ACC112 (cell line): ENCODE measurements around the gene NCCRP1.
"Not testable (repeated sequence)": the region's sequence is repeated elsewhere in the genome, so short reads cannot be mapped to it uniquely, and the experiment has no call there.

Experiments
- H2AFZ ChIP-seq: fragments of 200-600 bp; sonication (generic); one replicate; pipeline ENCODE4 v1.6.0; 2017; ENCODE audit warnings: antibody characterized with exemption, low read length; ENCODE audit not compliant: unreplicated experiment
- H3K27ac ChIP-seq: fragments of 200-600 bp; sonication (generic); 2 replicates; pipeline ENCODE4 v1.5.1; 2014; ENCODE audit warnings: low read depth, mild to moderate bottlenecking, antibody characterized with exemption, low read length, moderate library complexity
- H3K27me3 ChIP-seq: fragments of 200-600 bp; sonication (generic); 2 replicates; pipeline ENCODE4 v1.6.1; 2014; ENCODE audit warnings: mild to moderate bottlenecking, antibody characterized with exemption, low read length, moderate library complexity, mixed read lengths; ENCODE audit not compliant: insufficient read depth
- H3K36me3 ChIP-seq: fragments of 200-600 bp; sonication (generic); 2 replicates; pipeline ENCODE4 v1.6.1; 2016; ENCODE audit warnings: mild to moderate bottlenecking, antibody characterized with exemption, low read length, moderate library complexity, mixed read lengths; ENCODE audit not compliant: insufficient read depth
- H3K4me1 ChIP-seq: fragments of 200-600 bp; sonication (generic); one replicate; pipeline ENCODE4 v1.6.1; 2016; ENCODE audit warnings: low read length, mixed read lengths; ENCODE audit not compliant: insufficient read depth, unreplicated experiment, control insufficient read depth
- H3K4me3 ChIP-seq: fragments of 200-600 bp; sonication (generic); 2 replicates; pipeline ENCODE4 v1.5.1; 2014; ENCODE audit warnings: mild to moderate bottlenecking, low read depth, low read length
- H3K79me2 ChIP-seq: fragments of 200-600 bp; sonication (generic); one replicate; pipeline ENCODE4 v1.6.0; 2016; ENCODE audit warnings: low read length; ENCODE audit not compliant: control insufficient read depth, unreplicated experiment, insufficient read depth

The NCCRP1 gene

DNA sequence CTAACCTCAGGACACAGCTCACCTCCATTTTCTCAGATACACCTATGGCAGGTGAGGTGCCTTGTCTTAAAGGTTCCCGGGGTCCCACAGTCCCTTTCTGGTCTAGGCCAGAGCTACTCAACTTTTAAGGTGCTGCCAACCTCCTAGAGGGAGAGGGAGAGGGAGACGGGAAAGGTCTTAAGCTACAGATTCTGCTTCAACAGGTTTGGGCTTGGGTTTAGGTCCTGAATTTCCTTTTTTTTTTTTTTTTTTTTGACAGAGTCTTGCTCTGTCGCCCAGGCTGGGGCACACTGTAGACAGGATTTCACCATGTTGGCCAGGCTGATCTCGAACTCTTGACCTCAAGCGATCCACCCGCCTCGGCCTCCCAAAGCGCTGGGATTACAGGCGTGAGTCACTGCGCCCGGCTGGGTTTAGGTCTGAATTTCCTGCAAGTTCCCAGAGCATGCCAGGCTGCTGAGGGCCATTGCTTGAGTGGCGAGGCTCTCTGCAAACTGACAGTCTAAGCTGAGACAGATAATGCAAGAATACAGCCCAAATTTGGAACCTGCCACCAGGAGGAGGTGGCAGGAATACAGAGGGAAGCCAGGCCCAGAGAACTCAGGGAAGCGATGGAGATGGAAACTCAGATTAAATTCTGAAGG, 15.1 kb downstream of the NCCRP1 start:
- Histone ChIP-seq H3K27me3 (peaks cover 4% of the 10 kb centered on the region; the same call in 1 of the 2 replicates), H2AFZ (no peak overlapping the region), H3K36me3 (no peaks in the 10 kb centered on the region)

DNA sequence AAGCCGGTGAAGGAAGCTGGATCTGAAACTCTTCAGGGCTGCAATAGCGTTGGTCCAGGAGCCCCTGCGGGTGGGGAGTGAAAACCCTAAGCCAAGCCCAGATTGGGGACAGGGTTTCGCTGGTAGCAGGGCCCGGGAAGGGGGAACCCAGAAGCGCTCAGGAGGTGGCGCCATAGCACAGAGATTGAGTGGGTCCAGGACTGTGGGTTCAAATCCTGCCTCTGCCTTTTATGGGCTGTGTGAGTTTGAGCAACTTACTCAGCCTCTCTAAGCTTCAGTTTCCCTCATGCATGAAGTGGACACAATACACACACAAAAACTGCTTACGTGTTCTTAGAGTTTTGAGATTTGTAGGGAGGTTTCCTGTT, 15.6 kb downstream of the NCCRP1 start:
- no peak overlapping the region for H3K4me3 ChIP-seq
- H3K27ac ChIP-seq: no peak overlapping the region
- H3K4me1 ChIP-seq: no peaks in the 10 kb centered on the region
- peaks cover 7% of the 10 kb centered on the region; the same call in 1 of the 2 replicates for H3K27me3 ChIP-seq
- no peaks in the 10 kb centered on the region for H3K79me2 ChIP-seq
- H2AFZ ChIP-seq: no peak overlapping the region
- H3K36me3 ChIP-seq: no peaks in the 10 kb centered on the region

More for the DNA sequence above, 15.1 kb downstream of the NCCRP1 start:
- no peak overlapping the region for H3K4me3 ChIP-seq
- H3K27ac ChIP-seq: no peak overlapping the region
- H3K79me2 ChIP-seq: no peaks in the 10 kb centered on the region
- H3K4me1 ChIP-seq: no peaks in the 10 kb centered on the region

DNA sequence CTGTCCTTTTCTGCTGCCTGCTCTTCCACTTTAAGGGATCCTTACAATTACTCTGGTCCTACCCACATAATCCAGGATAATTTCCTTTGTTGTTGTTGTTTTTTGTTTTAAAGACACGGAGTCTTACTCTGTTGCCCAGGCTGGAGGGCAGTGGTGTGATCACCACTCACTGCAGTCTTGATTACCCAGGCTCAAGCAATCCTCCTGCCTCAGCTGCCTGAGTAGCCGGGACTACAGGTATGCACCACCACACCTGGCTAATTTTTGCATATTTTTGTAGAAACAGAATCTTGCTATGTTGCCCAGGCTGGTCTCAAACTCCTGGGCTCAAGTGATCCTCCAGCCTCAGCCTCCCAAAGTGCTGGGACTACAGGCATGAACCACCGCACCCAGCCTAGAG, 18.6 kb downstream of the NCCRP1 start:
- H2AFZ ChIP-seq, H3K79me2 ChIP-seq, H3K36me3 ChIP-seq, H3K4me1 ChIP-seq, H3K27me3 ChIP-seq, H3K27ac ChIP-seq, H3K4me3 ChIP-seq: not testable (repeated sequence)

DNA sequence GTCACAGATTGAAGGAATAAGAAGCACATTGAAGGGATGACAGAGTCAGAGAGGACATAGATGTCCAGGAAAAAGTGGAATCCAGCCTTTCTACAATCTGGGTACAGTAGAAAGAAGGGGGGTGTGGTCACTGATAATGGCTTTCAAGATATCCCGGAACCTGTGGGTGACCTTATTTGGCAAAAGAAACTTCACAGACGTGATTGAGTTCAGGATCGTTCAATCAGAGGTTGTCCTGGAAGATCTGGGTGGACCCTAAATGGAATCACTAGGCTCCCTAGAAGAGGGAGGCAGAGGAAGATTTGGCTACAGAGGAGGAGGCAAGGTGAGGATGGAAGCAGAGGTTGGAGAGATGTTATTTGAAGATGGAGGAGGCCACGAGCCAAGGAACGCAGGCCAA, 20.3 kb downstream of the NCCRP1 start:
- no peaks in the 10 kb centered on the region for H3K79me2 ChIP-seq
- no peak overlapping the region for H3K27ac ChIP-seq
- H2AFZ ChIP-seq: no peak overlapping the region
- peaks cover 7% of the 10 kb centered on the region; the same call in 1 of the 2 replicates for H3K27me3 ChIP-seq
- H3K4me3 ChIP-seq: no peak overlapping the region
- H3K4me1 ChIP-seq: no peaks in the 10 kb centered on the region
- no peaks in the 10 kb centered on the region for H3K36me3 ChIP-seq

DNA sequence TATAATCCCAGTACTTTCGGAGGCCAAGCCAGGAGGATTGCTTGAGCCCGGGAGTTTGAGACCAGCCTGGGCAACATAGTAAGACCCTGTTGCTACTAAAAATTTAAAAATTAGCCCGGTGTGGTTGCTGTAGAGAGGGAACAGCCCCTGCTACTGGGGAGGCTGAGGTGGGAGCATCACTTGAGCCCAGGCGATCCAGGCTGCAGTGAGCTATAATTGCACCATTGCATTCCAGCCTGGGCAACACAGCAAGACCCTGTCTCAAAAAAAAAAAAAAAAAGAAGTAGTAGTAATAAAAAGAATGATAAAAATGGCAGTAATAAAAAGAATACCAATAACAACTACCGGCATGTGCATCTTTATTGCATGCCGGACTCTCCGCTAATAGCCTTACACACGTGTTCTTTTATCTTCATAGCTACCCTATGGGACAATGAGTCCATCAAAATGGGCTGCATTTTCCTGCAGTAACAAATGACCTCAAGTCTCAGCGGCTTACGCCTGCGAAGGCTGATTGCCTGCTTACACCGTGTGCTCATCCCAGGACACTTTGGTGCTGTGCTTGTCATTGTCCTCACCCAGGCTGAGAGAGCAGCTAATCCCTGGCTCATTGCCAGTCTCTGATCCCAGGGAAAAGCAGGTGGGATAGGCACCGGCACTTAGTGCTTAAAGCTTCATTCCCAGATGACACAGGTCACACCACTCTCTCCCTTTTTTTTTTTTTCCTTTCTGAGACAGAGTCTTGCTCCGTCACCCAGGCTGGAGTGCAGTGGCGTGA, 21.7 kb downstream of the NCCRP1 start:
- peaks cover 7% of the 10 kb centered on the region; the same call in 1 of the 2 replicates for H3K27me3 ChIP-seq
- H3K4me1 ChIP-seq: no peaks in the 10 kb centered on the region
- H3K36me3 ChIP-seq: no peaks in the 10 kb centered on the region
- no peak overlapping the region for H2AFZ ChIP-seq
- H3K27ac ChIP-seq: no peak overlapping the region
- no peak overlapping the region for H3K4me3 ChIP-seq
- no peaks in the 10 kb centered on the region for H3K79me2 ChIP-seq

DNA sequence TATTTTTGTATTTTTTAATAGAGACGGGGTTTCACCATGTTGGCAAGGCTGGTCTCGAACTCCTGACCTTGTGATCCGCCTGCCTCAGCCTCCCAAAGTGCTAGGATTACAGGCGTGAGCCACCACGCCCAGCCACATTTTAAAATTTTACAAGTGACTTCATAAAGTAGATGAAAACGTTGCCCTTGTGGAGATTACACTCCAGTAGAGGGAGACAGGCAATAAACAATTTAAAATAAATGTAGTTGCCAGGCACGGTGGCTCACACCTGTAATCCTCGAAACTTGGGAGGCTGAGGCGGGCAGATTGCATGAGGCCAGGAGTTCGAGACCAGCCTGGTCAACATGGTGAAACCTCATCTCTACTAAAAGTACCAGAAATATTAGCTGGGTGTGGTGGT, 22.3 kb downstream of the NCCRP1 start:
- not testable (repeated sequence) for H3K36me3 ChIP-seq

DNA sequence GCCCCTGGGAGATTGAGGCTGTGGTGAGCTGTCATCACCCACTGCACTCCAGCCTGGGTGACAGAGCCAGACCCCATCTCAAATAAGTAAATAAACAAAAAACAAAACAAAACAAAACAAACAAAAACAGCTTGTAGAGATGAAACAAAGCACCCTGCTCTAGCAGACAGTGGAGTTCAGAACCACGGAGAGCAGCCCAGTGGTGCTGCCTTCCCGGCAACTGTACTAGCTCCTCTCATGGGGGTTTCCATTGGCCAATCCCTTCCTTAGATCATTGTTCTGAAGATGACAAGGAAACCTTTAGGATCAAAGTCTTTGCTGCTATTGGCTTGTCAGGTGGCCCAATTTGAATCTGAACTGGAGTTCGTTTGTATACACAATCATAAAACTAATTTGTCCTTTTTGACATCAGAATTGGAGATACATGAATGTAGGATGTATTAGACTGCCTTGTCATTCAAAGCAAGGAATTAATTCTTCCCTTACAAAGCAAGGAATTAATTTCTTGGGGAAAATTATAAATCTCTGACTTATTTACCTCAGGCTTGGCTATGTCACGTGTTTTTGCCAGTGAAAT, 27.0 kb downstream of the NCCRP1 start:
- H3K4me1 ChIP-seq: no peaks in the 10 kb centered on the region
- H3K79me2 ChIP-seq: no peaks in the 10 kb centered on the region
- peaks cover 14% of the 10 kb centered on the region for H3K27me3 ChIP-seq
- H3K36me3 ChIP-seq: no peaks in the 10 kb centered on the region
- no peak overlapping the region for H3K27ac ChIP-seq
- H2AFZ ChIP-seq: no peak overlapping the region
- H3K4me3 ChIP-seq: no peak overlapping the region

More for the DNA sequence above, 22.3 kb downstream of the NCCRP1 start:
- H3K79me2 ChIP-seq, H2AFZ ChIP-seq, H3K4me1 ChIP-seq, H3K27ac ChIP-seq, H3K4me3 ChIP-seq: not testable (repeated sequence)
- H3K27me3 ChIP-seq: peaks cover 12% of the 10 kb centered on the region

DNA sequence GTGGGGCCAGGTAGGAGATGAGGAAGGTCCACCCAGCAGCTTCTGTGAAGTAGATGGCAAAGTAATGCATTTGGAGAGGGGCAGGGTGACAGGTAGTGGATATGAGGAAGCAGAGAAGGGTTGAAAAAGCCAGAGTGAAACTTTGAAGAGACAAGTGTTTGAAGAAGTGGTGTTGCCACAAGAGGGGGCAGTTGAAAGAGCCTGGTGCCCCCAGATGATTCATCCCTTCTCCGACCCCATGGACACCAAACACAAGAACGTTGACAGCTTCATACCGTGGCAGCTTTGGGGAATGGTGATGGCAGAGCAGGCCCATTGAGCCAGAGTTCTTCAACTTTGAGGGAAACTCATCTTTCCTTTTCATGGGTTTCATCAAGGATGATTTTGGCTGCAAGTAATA, 28.1 kb downstream of the NCCRP1 start:
- H3K79me2 ChIP-seq: no peaks in the 10 kb centered on the region

DNA sequence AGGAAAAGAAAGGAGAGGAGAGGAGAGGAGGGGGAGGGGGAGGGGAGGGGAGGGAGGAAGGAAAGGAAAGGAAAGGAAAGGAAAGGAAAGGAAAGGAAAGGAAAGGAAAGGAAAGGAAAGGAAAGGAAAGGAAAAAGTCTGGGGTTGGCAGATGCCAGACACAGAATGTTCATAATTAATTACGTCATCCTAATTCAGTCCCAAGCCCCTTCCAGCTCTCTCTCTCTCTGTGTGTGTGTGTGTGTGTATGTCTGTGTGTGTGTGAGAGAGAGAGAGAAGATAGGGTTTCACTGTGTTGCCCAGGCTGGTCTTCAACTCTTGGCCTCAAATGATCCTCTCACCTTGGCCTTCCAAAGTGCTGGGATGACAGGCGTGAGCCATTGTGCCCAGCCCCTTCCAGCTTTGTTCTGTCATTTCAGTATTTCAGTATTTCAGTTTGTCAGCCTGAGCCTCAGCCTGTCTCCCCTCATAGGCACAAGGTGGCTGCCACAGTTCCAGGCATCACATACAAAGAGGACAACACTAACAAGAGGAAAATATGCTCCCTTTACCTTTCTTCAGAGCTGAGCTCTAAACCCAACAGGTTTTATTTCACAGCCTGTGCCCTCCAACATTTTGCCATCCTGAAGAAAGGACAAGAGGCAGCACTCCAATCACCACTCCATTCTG, 33.5 kb downstream of the NCCRP1 start:
- Histone ChIP-seq H3K4me1 (no peaks in the 10 kb centered on the region), H3K27ac (no peak overlapping the region), H3K27me3 (peaks cover 13% of the 10 kb centered on the region; the same call in 1 of the 2 replicates), H2AFZ (no peak overlapping the region), H3K79me2 (no peaks in the 10 kb centered on the region), H3K4me3 (no peak overlapping the region), H3K36me3 (no peaks in the 10 kb centered on the region)

More for the DNA sequence above, 28.1 kb downstream of the NCCRP1 start:
- Histone ChIP-seq H3K4me3 (no peak overlapping the region), H3K36me3 (no peaks in the 10 kb centered on the region), H3K27me3 (peaks cover 14% of the 10 kb centered on the region), H3K27ac (no peak overlapping the region), H3K4me1 (no peaks in the 10 kb centered on the region), H2AFZ (no peak overlapping the region)

DNA sequence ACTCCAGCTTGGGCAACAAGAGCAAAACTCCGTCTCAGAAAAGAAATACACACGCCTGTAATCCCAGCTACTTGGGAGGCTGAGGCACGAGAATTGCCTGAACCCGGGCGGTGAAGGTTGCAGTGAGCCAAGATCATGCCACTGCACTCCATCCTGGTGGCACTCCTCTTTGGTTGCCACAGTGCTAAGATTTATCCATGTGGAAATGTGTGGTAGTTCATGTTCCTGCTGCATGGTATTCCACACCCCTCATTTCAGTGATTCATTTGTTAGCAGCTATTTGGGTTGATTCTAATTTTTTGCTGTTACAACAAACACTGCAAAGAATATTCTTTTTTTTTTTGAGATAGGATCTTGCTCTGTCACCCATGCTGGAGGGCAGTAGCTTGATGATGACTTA, 35.9 kb downstream of the NCCRP1 start:
- H3K27me3 ChIP-seq: peaks cover 8% of the 10 kb centered on the region; the same call in 1 of the 2 replicates
- no peaks in the 10 kb centered on the region for H3K4me1 ChIP-seq
- H3K27ac ChIP-seq: no peak overlapping the region
- H3K4me3 ChIP-seq: no peak overlapping the region
- H3K36me3 ChIP-seq: no peaks in the 10 kb centered on the region
- no peak overlapping the region for H2AFZ ChIP-seq
- H3K79me2 ChIP-seq: no peaks in the 10 kb centered on the region
